Nephron progenitor cell (in vitro differentiated cells): ENCODE results near the gene RNF2.

Source experiments
- DNase-seq: peaks from one replicate; pipeline ENCODE4 v3.0.0; 2021
- H3K27ac Mint-ChIP-seq: 2 replicates; pipeline ENCODE4 v1.8.0; 2021; ENCODE audit warnings: mild to moderate bottlenecking, moderate library complexity, mixed read lengths
- H3K27me3 Mint-ChIP-seq: 2 replicates; pipeline ENCODE4 v1.8.0; 2021; ENCODE audit warnings: mild to moderate bottlenecking, low read depth, mixed read lengths; ENCODE audit not compliant: poor library complexity
- H3K36me3 Mint-ChIP-seq: 2 replicates; pipeline ENCODE4 v1.8.0; 2021; ENCODE audit warnings: low read depth, mixed read lengths
- H3K4me1 Mint-ChIP-seq: 2 replicates; pipeline ENCODE4 v1.8.0; 2021; ENCODE audit warnings: mixed read lengths
- H3K4me3 Mint-ChIP-seq: 2 replicates; pipeline ENCODE4 v1.8.0; 2021; ENCODE audit warnings: mild to moderate bottlenecking, moderate library complexity, mixed read lengths
- H3K9me3 Mint-ChIP-seq: 2 replicates; pipeline ENCODE4 v1.8.0; 2021; ENCODE audit warnings: mild to moderate bottlenecking, moderate library complexity, mixed read lengths
- TF ChIP-seq, protein P1 (sequence below): fragments of 200-600 bp; sonication (generic); IDR thresholded peaks from 2 replicates; pipeline ENCODE4 v1.5.0; 2021; ENCODE audit warnings: antibody characterized with exemption

Gene RNF2

DNA sequence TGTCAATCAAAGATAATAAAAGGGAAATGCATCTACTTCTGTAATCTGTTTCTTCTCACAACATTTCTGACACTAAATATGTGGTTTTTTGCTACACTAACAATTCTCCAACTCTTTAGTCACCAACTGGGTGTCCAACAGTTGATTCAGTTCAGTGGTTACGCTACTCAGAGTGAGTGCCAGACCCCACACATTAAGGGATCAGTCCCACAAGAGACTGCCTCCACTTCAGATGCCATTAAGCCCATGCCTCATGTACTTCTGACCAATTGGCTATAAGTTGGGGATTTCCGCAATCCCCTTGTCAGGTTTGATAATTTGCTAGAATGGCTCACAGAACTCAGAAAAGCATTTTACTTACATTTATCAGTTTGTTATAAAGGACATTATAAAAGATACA is 28.4 kb downstream of the RNF2 start:
- no peak overlapping the region for H3K4me3 Mint-ChIP-seq
- TF ChIP-seq, protein P1, sequence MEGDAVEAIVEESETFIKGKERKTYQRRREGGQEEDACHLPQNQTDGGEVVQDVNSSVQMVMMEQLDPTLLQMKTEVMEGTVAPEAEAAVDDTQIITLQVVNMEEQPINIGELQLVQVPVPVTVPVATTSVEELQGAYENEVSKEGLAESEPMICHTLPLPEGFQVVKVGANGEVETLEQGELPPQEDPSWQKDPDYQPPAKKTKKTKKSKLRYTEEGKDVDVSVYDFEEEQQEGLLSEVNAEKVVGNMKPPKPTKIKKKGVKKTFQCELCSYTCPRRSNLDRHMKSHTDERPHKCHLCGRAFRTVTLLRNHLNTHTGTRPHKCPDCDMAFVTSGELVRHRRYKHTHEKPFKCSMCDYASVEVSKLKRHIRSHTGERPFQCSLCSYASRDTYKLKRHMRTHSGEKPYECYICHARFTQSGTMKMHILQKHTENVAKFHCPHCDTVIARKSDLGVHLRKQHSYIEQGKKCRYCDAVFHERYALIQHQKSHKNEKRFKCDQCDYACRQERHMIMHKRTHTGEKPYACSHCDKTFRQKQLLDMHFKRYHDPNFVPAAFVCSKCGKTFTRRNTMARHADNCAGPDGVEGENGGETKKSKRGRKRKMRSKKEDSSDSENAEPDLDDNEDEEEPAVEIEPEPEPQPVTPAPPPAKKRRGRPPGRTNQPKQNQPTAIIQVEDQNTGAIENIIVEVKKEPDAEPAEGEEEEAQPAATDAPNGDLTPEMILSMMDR = no peak
- H3K27ac Mint-ChIP-seq = no peak overlapping the region
- DNase-seq = no peak
- H3K4me1 Mint-ChIP-seq = no peaks in the 10 kb centered on the region
- peaks cover 94% of the 10 kb centered on the region for H3K36me3 Mint-ChIP-seq
- peaks cover 2% of the 10 kb centered on the region for H3K27me3 Mint-ChIP-seq
- peaks cover 83% of the 10 kb centered on the region for H3K9me3 Mint-ChIP-seq

- TF ChIP-seq, protein P1 = no peak
- H3K4me1 Mint-ChIP-seq = no peaks in the 10 kb centered on the region
- peaks cover 2% of the 10 kb centered on the region for H3K27me3 Mint-ChIP-seq
- H3K9me3 Mint-ChIP-seq = peaks cover 88% of the 10 kb centered on the region
- peaks cover 93% of the 10 kb centered on the region for H3K36me3 Mint-ChIP-seq
- no peak for DNase-seq
- no peak overlapping the region for H3K27ac Mint-ChIP-seq
- H3K4me3 Mint-ChIP-seq = no peak overlapping the region
These were observed 28.9 kb downstream of the RNF2 start for GRCh38 chr1:185074307-185074706.

- Mint-ChIP-seq H3K27ac (no peak overlapping the region), H3K27me3 (peaks cover 2% of the 10 kb centered on the region), H3K4me3 (no peak overlapping the region), H3K36me3 (peaks cover 93% of the 10 kb centered on the region), H3K9me3 (peaks cover 88% of the 10 kb centered on the region), H3K4me1 (no peaks in the 10 kb centered on the region)
- TF ChIP-seq, protein P1 = no peak
- DNase-seq = no peak
These were observed 30.1 kb downstream of the RNF2 start for GRCh38 chr1:185075476-185075875.

- peaks cover 92% of the 10 kb centered on the region for H3K36me3 Mint-ChIP-seq
- no peak overlapping the region for H3K27ac Mint-ChIP-seq
- H3K4me3 Mint-ChIP-seq = no peak overlapping the region
- H3K27me3 Mint-ChIP-seq = no peaks in the 10 kb centered on the region
- no peak for DNase-seq
- TF ChIP-seq, protein P1 = no peak
- H3K4me1 Mint-ChIP-seq = no peaks in the 10 kb centered on the region
- peaks cover 85% of the 10 kb centered on the region for H3K9me3 Mint-ChIP-seq
These were observed 32.0 kb downstream of the RNF2 start for GRCh38 chr1:185077374-185077773.

DNA sequence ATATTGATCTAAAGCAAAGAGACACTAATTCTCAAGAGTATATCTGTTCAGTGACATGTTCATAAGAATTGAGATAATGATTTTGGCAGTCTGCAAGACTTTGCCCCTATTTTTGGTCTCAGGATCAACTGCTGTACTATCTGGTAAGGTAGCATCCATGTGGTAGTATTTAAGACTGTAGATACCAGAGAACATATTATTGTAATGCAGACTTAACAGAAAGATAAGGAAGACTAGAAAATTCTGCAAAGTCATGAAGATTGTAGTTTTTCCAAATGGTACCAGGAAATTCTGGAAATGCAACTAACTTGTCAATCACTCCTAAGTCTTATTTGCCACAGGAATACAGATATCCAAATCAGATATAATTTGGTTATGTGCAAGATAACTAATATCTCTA is 35.1 kb downstream of the RNF2 start:
- no peak for DNase-seq
- Mint-ChIP-seq H3K4me1 (no peaks in the 10 kb centered on the region), H3K9me3 (peaks cover 80% of the 10 kb centered on the region), H3K36me3 (peaks cover 88% of the 10 kb centered on the region), H3K27ac (no peak overlapping the region), H3K27me3 (no peaks in the 10 kb centered on the region), H3K4me3 (no peak overlapping the region)
- TF ChIP-seq, protein P1 = no peak

DNA sequence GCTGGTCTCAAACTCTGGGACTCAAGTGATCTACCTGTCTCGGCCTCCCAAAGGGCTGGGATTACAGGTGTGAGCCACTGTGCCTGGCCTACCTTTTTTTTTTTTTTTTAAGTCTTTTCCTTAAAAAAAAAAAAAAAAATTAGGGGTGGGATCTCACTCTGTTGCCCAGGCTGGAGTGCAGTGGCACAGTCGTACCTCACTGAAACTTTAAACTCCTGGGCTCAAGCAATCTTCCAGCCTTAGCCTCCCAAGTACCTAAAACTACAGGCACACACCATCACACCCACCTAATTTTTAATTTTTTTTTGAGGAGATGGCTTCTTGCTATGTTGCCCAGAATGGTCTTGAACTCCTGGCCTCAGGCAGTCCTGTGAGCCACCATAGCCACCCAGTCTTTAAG is 38.5 kb downstream of the RNF2 start:
- no peaks in the 10 kb centered on the region for H3K27me3 Mint-ChIP-seq
- H3K36me3 Mint-ChIP-seq = peaks cover 87% of the 10 kb centered on the region
- H3K4me3 Mint-ChIP-seq = no peak overlapping the region
- DNase-seq = no peak
- peaks cover 55% of the 10 kb centered on the region for H3K9me3 Mint-ChIP-seq
- no peaks in the 10 kb centered on the region for H3K4me1 Mint-ChIP-seq
- no peak overlapping the region for H3K27ac Mint-ChIP-seq
- TF ChIP-seq, protein P1 = no peak
